Vagina (tissue), 2 donors: ENCODE results near the gene NPTX2. TPM values are rescaled to one million over a fixed set of nuclear protein-coding genes. Genes with fewer than 3 reads are reported as not detected.

Experiments
- DNase-seq, 2 donors: peaks; one replicate each; pipeline ENCODE4 v3.0.0-alpha.2; 2017; ENCODE audit errors: extremely low spot score in 2 of 2
- H3K27ac ChIP-seq: fragments of 200-600 bp; sonication (generic); one replicate; pipeline ENCODE4 v1.5.1; 2019
- H3K27me3 ChIP-seq: fragments of 200-600 bp; sonication (generic); one replicate; pipeline ENCODE4 v1.5.1; 2019
- H3K36me3 ChIP-seq, 2 donors: fragments of 200-600 bp; sonication (generic); one replicate each; pipeline ENCODE4 v1.5.1; 2017 to 2019
- H3K4me1 ChIP-seq: fragments of 200-600 bp; sonication (generic); one replicate; pipeline ENCODE4 v1.5.1; 2019
- H3K4me3 ChIP-seq, 2 donors: fragments of 200-600 bp; sonication (generic); 1 replicate in 1 of 2; 2 replicates in 1 of 2; pipeline ENCODE4 v1.5.1; 2016 to 2019
- H3K9me3 ChIP-seq: fragments of 200-600 bp; sonication (generic); one replicate; pipeline ENCODE4 v1.5.1; 2019
- CTCF ChIP-seq, 3 experiments: fragments of 450-650 bp in 2 of 3; fragments of 200-600 bp in 1 of 3; sonication (generic) in 1 of 3; IDR thresholded peaks; one replicate each; pipeline ENCODE4 v1.5.1; 2017 to 2019; ENCODE audit warnings: antibody characterized with exemption in 3 of 3, mild to moderate bottlenecking in 2 of 3, moderate library complexity in 2 of 3
- POLR2A ChIP-seq, 2 donors: fragments of 450-650 bp; IDR thresholded peaks; one replicate each; pipeline ENCODE4 v1.6.1; 2017; ENCODE audit warnings: antibody characterized with exemption in 2 of 2, mild to moderate bottlenecking in 2 of 2, moderate library complexity in 2 of 2
- POLR2AphosphoS5 ChIP-seq, 2 donors: sonication (generic); formaldehyde crosslinking; IDR thresholded peaks; one replicate each; pipeline ENCODE4 v1.9.0; 2017; ENCODE audit warnings: antibody characterized with exemption in 2 of 2, mild to moderate bottlenecking in 2 of 2, low read depth in 1 of 2; ENCODE audit not compliant: insufficient read depth in 1 of 2
- intact Hi-C: fragments of 100-400 bp; cut with DNase I; formaldehyde crosslinking; loops from one replicate; pipeline ENCODE4 v1.15.1; 2023
- total RNA-seq: library from RNA; depleted of rRNA; stranded (reverse); fragments of >200 nt; gene quantifications from one replicate; pipeline ENCODE4 v1.2.3, GENCODE V29; 2016

NPTX2 gene
- total RNA-seq, result 13.0 TPM

DNA sequence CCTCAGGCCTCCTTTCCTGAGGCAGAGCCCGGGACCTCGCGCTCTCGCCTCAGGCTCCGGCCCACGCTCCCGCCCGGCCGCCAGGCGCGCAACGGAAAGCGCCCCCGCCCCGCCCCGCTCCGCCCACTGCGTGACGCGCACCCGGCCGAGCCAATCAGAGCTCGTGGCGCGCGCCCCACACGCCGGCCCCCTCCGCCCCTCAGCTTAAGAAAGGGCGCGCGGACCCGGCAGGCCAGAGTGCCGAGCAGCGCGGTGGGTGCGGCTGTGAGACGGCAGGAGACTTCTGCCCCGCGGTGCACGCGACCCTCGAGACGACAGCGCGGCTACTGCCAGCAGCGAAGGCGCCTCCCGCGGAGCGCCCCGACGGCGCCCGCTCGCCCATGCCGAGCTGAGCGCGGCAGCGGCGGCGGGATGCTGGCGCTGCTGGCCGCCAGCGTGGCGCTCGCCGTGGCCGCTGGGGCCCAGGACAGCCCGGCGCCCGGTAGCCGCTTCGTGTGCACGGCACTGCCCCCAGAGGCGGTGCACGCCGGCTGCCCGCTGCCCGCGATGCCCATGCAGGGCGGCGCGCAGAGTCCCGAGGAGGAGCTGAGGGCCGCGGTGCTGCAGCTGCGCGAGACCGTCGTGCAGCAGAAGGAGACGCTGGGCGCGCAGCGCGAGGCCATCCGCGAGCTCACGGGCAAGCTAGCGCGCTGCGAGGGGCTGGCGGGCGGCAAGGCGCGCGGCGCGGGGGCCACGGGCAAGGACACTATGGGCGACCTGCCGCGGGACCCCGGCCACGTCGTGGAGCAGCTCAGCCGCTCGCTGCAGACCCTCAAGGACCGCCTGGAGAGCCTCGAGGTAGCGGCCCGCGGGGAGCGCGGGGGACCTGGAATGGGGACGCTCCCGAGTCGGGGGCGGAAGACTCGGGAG, at the start of gene NPTX2:
NPTX2 (plus strand) TSS at position 235 of the 909 bp plus-strand sequence; CDS start at position 412, 177 bp downstream.
- DNase-seq, result no peak
- intact Hi-C loops, result no loop called here
- Histone ChIP-seq H3K27ac (no peak within 1 kb of the TSS), H3K4me1 (peaks cover 7% of the 10 kb centered on the region), H3K36me3 (no peaks in the 10 kb centered on the region), H3K4me3 (peak within 1 kb of the TSS; percentile 24 to 36), H3K27me3 (peaks cover 9% of the 10 kb centered on the region), H3K9me3 (no peaks in the 10 kb centered on the region)
- TF ChIP-seq POLR2AphosphoS5 (IDR thresholded peaks at IDR 0.05; ENCODE audit: insufficient read depth in 1 of 2, low read depth in 1 of 2), result no peak
- TF ChIP-seq CTCF (IDR thresholded peaks at IDR 0.05), result no peak
- TF ChIP-seq POLR2A (IDR thresholded peaks at IDR 0.05), result no peak

- no peak for DNase-seq
- no peaks in the 10 kb centered on the region for H3K4me1 ChIP-seq
- H3K27ac ChIP-seq, result no peak overlapping the region
- no peaks in the 10 kb centered on the region for H3K9me3 ChIP-seq
- H3K4me3 ChIP-seq, result no peak overlapping the region
- intact Hi-C loops, result no loop called here
- no peaks in the 10 kb centered on the region for H3K36me3 ChIP-seq
- TF ChIP-seq POLR2AphosphoS5 (IDR thresholded peaks at IDR 0.05; ENCODE audit: insufficient read depth in 1 of 2, low read depth in 1 of 2) (no peak), CTCF (IDR thresholded peaks at IDR 0.05) (no peak), POLR2A (IDR thresholded peaks at IDR 0.05) (no peak)
- H3K27me3 ChIP-seq, result no peaks in the 10 kb centered on the region
These were observed 49.1 kb upstream of the NPTX2 start for GRCh38 chr7:98567991-98568390.

- no peaks in the 10 kb centered on the region for H3K9me3 ChIP-seq
- TF ChIP-seq POLR2AphosphoS5 (IDR thresholded peaks at IDR 0.05; ENCODE audit: insufficient read depth in 1 of 2, low read depth in 1 of 2), result no peak
- no peak for TF ChIP-seq POLR2A (IDR thresholded peaks at IDR 0.05)
- TF ChIP-seq CTCF (IDR thresholded peaks at IDR 0.05), result no peak
- intact Hi-C loops, result no loop called here
- no peaks in the 10 kb centered on the region for H3K4me1 ChIP-seq
- no peaks in the 10 kb centered on the region for H3K27me3 ChIP-seq
- DNase-seq, result no peak
- no peaks in the 10 kb centered on the region for H3K36me3 ChIP-seq
- no peak overlapping the region for H3K4me3 ChIP-seq
- H3K27ac ChIP-seq, result no peak overlapping the region
These were observed 48.2 kb upstream of the NPTX2 start for GRCh38 chr7:98568891-98569290.

DNA sequence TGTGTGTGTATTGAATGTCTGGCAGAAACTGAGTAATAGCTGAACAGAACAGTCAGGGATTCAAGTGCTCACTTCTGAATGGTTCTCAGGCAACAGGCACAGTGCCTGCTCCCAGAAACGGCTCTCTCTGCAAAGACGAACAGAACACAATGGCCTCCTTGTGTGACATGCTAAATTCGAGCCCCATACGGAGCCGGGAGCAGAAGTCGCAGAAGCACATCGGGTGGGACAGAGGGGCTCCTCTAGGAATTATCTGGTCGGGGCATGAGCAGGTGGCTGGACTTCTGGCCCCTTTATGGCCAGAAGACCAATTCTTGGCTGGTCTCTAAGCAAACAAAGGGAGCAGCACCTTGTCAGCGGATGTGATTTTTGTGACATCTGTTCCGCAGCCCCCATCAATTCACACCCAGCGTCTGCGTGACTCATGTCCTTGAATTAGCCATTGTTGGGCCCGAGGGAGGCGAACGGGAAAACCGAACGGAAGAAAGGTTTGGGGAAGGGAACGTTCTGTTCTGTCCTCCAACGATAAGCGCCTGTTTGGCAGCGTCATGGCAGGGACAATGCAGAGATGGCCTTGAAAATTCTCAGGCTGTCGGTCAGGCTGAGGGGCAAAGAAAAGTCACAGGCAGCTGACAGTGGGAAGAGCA, 47.3 kb upstream of the NPTX2 start:
- no peaks in the 10 kb centered on the region for H3K4me1 ChIP-seq
- intact Hi-C loops, result no loop called here
- H3K36me3 ChIP-seq, result no peaks in the 10 kb centered on the region
- H3K27me3 ChIP-seq, result no peaks in the 10 kb centered on the region
- no peaks in the 10 kb centered on the region for H3K9me3 ChIP-seq
- TF ChIP-seq CTCF (IDR thresholded peaks at IDR 0.05) (no peak), POLR2AphosphoS5 (IDR thresholded peaks at IDR 0.05; ENCODE audit: insufficient read depth in 1 of 2, low read depth in 1 of 2) (peak; percentile 30 to 47)
- DNase-seq, result no peak
- peak overlapping the region; percentile 13 for H3K27ac ChIP-seq
- no peak overlapping the region for H3K4me3 ChIP-seq

DNA sequence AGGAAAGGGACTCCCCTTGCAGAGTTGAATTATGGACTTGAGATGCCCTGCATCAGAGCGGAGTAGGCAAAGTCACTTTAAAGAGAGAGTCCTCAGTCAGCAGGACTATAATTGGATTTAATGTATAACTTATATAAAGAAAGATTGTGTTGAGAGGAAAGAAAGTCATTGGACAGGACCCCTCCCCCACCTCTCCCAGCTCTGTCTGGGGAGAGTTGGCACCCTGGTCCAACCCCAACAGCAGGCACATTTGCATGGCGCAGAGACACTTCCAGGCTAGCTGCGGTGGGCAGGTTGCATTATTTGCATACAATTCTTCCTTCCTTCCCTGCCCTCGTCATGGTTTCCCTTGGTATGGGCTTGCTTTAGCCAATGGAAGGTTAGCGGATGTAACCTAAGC, 46.1 kb upstream of the NPTX2 start:
- H3K36me3 ChIP-seq, result no peaks in the 10 kb centered on the region
- no peak overlapping the region for H3K4me3 ChIP-seq
- no peaks in the 10 kb centered on the region for H3K4me1 ChIP-seq
- no peaks in the 10 kb centered on the region for H3K27me3 ChIP-seq
- intact Hi-C loops, result no loop called here
- H3K9me3 ChIP-seq, result peaks cover 2% of the 10 kb centered on the region
- H3K27ac ChIP-seq, result no peak overlapping the region
- TF ChIP-seq POLR2A (IDR thresholded peaks at IDR 0.05) (no peak), CTCF (IDR thresholded peaks at IDR 0.05) (no peak), POLR2AphosphoS5 (IDR thresholded peaks at IDR 0.05; ENCODE audit: insufficient read depth in 1 of 2, low read depth in 1 of 2) (no peak)
- no peak for DNase-seq
